ENCODE measurements around the gene PRCP. TPM values are rescaled to one million over a fixed set of nuclear protein-coding genes. Genes with fewer than 3 reads are reported as not detected.
A peak's percentile ranks its signal among the peaks of the same experiment; 100 is the strongest.

PRCP gene
- total and polyA plus RNA-seq, 8 donors = 7.9 to 37.8 (median 21.2) TPM

- intact Hi-C loops (cut with DNase I) = no loop called here
- no peak for FAIRE-seq
Observed at GRCh38 chr11:82842019-82842418, 58.2 kb downstream of the PRCP start.

GRCh38 chr11:82837650-82838049 lies 62.6 kb downstream of the PRCP start:
- ATAC-seq (no peak), FAIRE-seq (no peak), DNase-seq (no peak)
- no peak overlapping the region for H3K4me3 ChIP-seq
- intact Hi-C loops (cut with DNase I) = no loop called here
- peaks cover 0 to 8% (median 0%) of the 10 kb centered on the region in 3 donors for H3K36me3 ChIP-seq
- H3K4me1 ChIP-seq = no peaks in the 10 kb centered on the region
- H3K27ac ChIP-seq = no peak overlapping the region
- H3K9me3 ChIP-seq = no peaks in the 10 kb centered on the region
- no peaks in the 10 kb centered on the region for H3K27me3 ChIP-seq
- no peak for TF ChIP-seq CTCF (IDR thresholded peaks at IDR 0.05)

More at GRCh38 chr11:82842019-82842418, 58.2 kb downstream of the PRCP start:
- WGBS, 2 donors = 82 to 100% methylated on average over 2 of the region's 2 CpGs
- Histone ChIP-seq H3K27ac (no peak overlapping the region), H3K9me3 (no peaks in the 10 kb centered on the region), H3K4me1 (no peaks in the 10 kb centered on the region), H3K4me3 (no peak overlapping the region), H3K36me3 (peaks cover 0 to 8% (median 0%) of the 10 kb centered on the region in 3 donors), H3K27me3 (no peaks in the 10 kb centered on the region)
- ATAC-seq (no peak), DNase-seq (no peak)
- no peak for TF ChIP-seq CTCF (IDR thresholded peaks at IDR 0.05)

- no peaks in the 10 kb centered on the region for H3K36me3 ChIP-seq
- WGBS, 2 donors = 89 to 94% methylated on average over 4 of the region's 4 CpGs
- no peak overlapping the region for H3K4me3 ChIP-seq
- TF ChIP-seq CTCF (IDR thresholded peaks at IDR 0.05) = no peak
- intact Hi-C loops (cut with DNase I) = no loop called here
- DNase-seq = no peak
- no peak for FAIRE-seq
- H3K27ac ChIP-seq = no peak overlapping the region
- no peaks in the 10 kb centered on the region for H3K4me1 ChIP-seq
- ATAC-seq = no peak
- H3K9me3 ChIP-seq = no peaks in the 10 kb centered on the region
- no peaks in the 10 kb centered on the region for H3K27me3 ChIP-seq
Observed at GRCh38 chr11:82832983-82833382, 67.2 kb downstream of the PRCP start.

- DNase-seq (no peak), FAIRE-seq (no peak), ATAC-seq (peak in 3 of 4 donors; percentile 29 to 75 (median 52))
- TF ChIP-seq CTCF (IDR thresholded peaks at IDR 0.05) = no peak
- Histone ChIP-seq H3K4me1 (no peaks in the 10 kb centered on the region), H3K36me3 (no peaks in the 10 kb centered on the region), H3K9me3 (no peaks in the 10 kb centered on the region), H3K4me3 (no peak overlapping the region), H3K27me3 (no peaks in the 10 kb centered on the region), H3K27ac (no peak overlapping the region)
- WGBS, 2 donors = 30 to 33% methylated on average over 3 of the region's 3 CpGs
- intact Hi-C loops (cut with DNase I) = no loop called here
Observed at GRCh38 chr11:82831364-82831763, 68.9 kb downstream of the PRCP start.

GRCh38 chr11:82830746-82831145 lies 69.5 kb downstream of the PRCP start:
- ATAC-seq (no peak), FAIRE-seq (no peak), DNase-seq (no peak)
- H3K27ac ChIP-seq = no peak overlapping the region
- H3K27me3 ChIP-seq = no peaks in the 10 kb centered on the region
- H3K4me3 ChIP-seq = no peak overlapping the region
- no peaks in the 10 kb centered on the region for H3K4me1 ChIP-seq
- TF ChIP-seq CTCF (IDR thresholded peaks at IDR 0.05) = no peak
- no peaks in the 10 kb centered on the region for H3K9me3 ChIP-seq
- no peaks in the 10 kb centered on the region for H3K36me3 ChIP-seq
- WGBS, 2 donors = 90 to 94% methylated on average over 1 of the region's 1 CpG
- intact Hi-C loops (cut with DNase I) = no loop called here

All from pancreas (tissue), 10 donors.